Mammary epithelial cell (primary cell): Measurements from ENCODE around the gene CELF4.
"Not testable (repeated sequence)": the region's sequence is repeated elsewhere in the genome, so short reads cannot be mapped to it uniquely, and the experiment has no call there.

ENCODE experiments used
- CTCF ChIP-seq, 2 donors: IDR thresholded peaks in 1 of 2; conservative IDR thresholded peaks in 1 of 2; 2 replicates each; pipeline ENCODE4 v1.5.1; 2011 to 2012; ENCODE audit warnings: inconsistent platforms in 2 of 2, low read length in 2 of 2, mild to moderate bottlenecking in 2 of 2, control low read depth in 1 of 2, low read depth in 1 of 2; ENCODE audit not compliant: insufficient read depth in 1 of 2; ENCODE audit errors: extremely low read depth in 1 of 2
- EZH2 ChIP-seq: IDR thresholded peaks from 2 replicates; pipeline ENCODE4 v1.6.1; 2012; ENCODE audit warnings: low read length, inconsistent platforms, borderline replicate concordance

GRCh38 chr18:37358061-37358460 lies 207.5 kb downstream of the CELF4 start:
- TF ChIP-seq CTCF (conservative IDR thresholded peaks at IDR 0.05 in 1 of 2, IDR thresholded peaks at IDR 0.05 in 1 of 2; ENCODE audit: extremely low read depth in 1 of 2, insufficient read depth in 1 of 2, low read depth in 1 of 2, low read length in 2 of 2); EZH2: not testable (repeated sequence)
